Osteocyte (in vitro differentiated cells): ENCODE measurements around the gene COL4A4. TPM values are rescaled to one million over a fixed set of nuclear protein-coding genes. Genes with fewer than 3 reads are reported as not detected.

ENCODE experiments used
- DNase-seq: peaks from one replicate; pipeline ENCODE4 v3.0.0; 2021; ENCODE audit warnings: mixed read lengths; ENCODE audit not compliant: unreplicated experiment; ENCODE audit errors: extremely low spot score
- H3K27ac Mint-ChIP-seq: one replicate; pipeline ENCODE4 v1.8.0; 2021; ENCODE audit warnings: mild to moderate bottlenecking, mixed read lengths; ENCODE audit not compliant: unreplicated experiment
- H3K27me3 Mint-ChIP-seq: one replicate; pipeline ENCODE4 v1.8.0; 2021; ENCODE audit warnings: mixed read lengths; ENCODE audit not compliant: unreplicated experiment
- H3K36me3 Mint-ChIP-seq: one replicate; pipeline ENCODE4 v1.8.0; 2021; ENCODE audit warnings: mixed read lengths; ENCODE audit not compliant: unreplicated experiment
- H3K4me1 Mint-ChIP-seq: one replicate; pipeline ENCODE4 v1.8.0; 2021; ENCODE audit warnings: mixed read lengths; ENCODE audit not compliant: unreplicated experiment
- H3K4me3 Mint-ChIP-seq: one replicate; pipeline ENCODE4 v1.8.0; 2021; ENCODE audit warnings: mild to moderate bottlenecking, moderate library complexity, mixed read lengths; ENCODE audit not compliant: unreplicated experiment
- H3K9me3 Mint-ChIP-seq: one replicate; pipeline ENCODE4 v1.8.0; 2021; ENCODE audit warnings: mixed read lengths; ENCODE audit not compliant: unreplicated experiment
- total RNA-seq: library from RNA; stranded (reverse); gene quantifications from 2 replicates; pipeline ENCODE4 v1.2.1, GENCODE V29; 2021
- TF ChIP-seq, protein P1 (sequence below): fragments of 200-600 bp; sonication (generic); IDR thresholded peaks from 2 replicates; pipeline ENCODE4 v1.5.0; 2021; ENCODE audit warnings: antibody characterized with exemption, mild to moderate bottlenecking, moderate library complexity

The COL4A4 gene
- total RNA-seq, 1 donor from 2014 or later: 2.0 TPM

DNA sequence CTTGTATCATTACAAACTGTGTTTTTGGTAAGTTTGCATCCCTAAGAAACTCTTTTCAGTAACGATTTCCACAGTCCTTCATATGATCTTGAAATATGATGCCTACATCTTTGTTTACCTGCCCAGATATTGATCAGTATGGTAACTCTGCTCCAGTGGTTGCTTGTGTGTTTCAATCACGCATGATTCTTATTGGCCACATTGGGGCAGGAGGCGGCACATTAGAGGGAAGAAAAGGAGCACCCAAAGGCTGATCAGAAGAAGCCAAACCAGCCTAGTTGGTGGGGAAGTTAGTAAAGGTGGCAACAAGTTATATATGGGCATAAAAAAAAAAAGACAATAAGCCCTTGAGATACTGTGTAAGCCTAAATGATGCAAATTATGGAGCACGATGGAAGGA is 169.2 kb downstream of the COL4A4 start:
- TF ChIP-seq, protein P1, sequence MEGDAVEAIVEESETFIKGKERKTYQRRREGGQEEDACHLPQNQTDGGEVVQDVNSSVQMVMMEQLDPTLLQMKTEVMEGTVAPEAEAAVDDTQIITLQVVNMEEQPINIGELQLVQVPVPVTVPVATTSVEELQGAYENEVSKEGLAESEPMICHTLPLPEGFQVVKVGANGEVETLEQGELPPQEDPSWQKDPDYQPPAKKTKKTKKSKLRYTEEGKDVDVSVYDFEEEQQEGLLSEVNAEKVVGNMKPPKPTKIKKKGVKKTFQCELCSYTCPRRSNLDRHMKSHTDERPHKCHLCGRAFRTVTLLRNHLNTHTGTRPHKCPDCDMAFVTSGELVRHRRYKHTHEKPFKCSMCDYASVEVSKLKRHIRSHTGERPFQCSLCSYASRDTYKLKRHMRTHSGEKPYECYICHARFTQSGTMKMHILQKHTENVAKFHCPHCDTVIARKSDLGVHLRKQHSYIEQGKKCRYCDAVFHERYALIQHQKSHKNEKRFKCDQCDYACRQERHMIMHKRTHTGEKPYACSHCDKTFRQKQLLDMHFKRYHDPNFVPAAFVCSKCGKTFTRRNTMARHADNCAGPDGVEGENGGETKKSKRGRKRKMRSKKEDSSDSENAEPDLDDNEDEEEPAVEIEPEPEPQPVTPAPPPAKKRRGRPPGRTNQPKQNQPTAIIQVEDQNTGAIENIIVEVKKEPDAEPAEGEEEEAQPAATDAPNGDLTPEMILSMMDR: peak; percentile 19
- no peak for DNase-seq
- H3K36me3 Mint-ChIP-seq: peaks cover 22% of the 10 kb centered on the region

DNA sequence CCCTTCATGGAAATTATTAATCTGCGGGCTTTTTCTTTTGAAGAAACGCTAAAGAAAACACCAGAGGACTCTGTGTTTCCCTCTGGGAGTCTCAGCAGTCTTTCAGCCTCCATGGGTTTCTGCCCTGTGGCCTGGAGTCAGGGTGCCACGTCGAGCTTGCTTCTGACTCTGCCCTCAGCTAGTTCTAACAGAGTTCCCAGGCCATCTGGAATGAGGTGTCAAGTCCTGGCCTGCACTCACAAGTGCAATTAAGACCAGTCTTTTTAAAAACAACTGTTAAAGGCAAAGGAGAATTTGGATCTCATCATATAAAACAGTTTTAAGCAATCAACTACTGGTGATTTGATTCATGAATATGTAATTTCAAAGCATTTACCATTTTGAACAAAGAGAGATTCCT is 170.8 kb downstream of the COL4A4 start:
- Mint-ChIP-seq H3K27ac (no peak overlapping the region), H3K36me3 (peaks cover 14% of the 10 kb centered on the region), H3K27me3 (no peaks in the 10 kb centered on the region), H3K9me3 (no peaks in the 10 kb centered on the region), H3K4me1 (peaks cover 8% of the 10 kb centered on the region), H3K4me3 (no peak overlapping the region)
- no peak for DNase-seq
- TF ChIP-seq, protein P1: no peak

More for the DNA sequence above, 169.2 kb downstream of the COL4A4 start:
- Mint-ChIP-seq H3K4me3 (no peak overlapping the region), H3K4me1 (peaks cover 8% of the 10 kb centered on the region), H3K27ac (no peak overlapping the region), H3K9me3 (no peaks in the 10 kb centered on the region), H3K27me3 (no peaks in the 10 kb centered on the region)

DNA sequence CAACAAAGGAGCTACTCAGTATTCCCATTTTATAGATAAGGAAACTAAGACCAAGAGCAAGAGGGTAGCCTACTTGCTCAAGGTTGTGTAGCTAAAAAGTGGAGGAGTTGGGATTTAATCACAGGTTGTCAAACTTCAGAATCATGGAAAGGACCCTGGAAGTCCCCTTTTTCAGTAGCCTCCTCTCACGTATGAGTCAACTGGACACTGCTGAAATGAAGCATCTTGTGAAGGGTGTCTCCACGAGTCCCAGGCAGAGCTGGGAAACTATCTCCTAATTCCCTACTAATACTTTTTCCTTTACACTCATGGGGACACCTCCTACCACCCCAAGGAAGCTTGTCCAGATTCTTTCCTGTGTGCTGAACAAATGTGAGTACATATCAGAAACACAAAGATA is 172.3 kb downstream of the COL4A4 start:
- peaks cover 8% of the 10 kb centered on the region for H3K4me1 Mint-ChIP-seq
- TF ChIP-seq, protein P1: no peak
- H3K27ac Mint-ChIP-seq: no peak overlapping the region
- peaks cover 14% of the 10 kb centered on the region for H3K36me3 Mint-ChIP-seq
- no peak overlapping the region for H3K4me3 Mint-ChIP-seq
- H3K27me3 Mint-ChIP-seq: no peaks in the 10 kb centered on the region
- no peaks in the 10 kb centered on the region for H3K9me3 Mint-ChIP-seq
- DNase-seq: no peak

DNA sequence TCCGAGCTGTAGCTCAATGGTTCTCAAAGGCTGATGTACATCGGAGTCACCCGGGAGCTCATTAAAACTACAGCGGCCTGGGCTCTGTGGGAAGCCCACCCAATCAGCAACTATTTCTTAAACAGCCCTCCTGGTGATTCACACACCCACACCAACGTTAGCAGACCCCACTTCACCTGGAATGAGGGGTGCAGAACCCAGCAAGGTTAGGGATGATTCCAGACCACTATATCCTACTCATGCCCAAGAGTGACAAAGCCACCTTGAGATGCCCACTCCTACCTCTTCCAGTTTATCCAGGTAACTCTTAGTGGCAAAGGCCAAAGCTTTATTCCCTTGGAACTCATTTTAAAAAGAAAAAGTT is 178.4 kb downstream of the COL4A4 start:
- no peak for DNase-seq
- no peaks in the 10 kb centered on the region for H3K27me3 Mint-ChIP-seq
- no peak overlapping the region for H3K27ac Mint-ChIP-seq
- no peak overlapping the region for H3K4me3 Mint-ChIP-seq
- TF ChIP-seq, protein P1: no peak
- peaks cover 8% of the 10 kb centered on the region for H3K4me1 Mint-ChIP-seq
- H3K36me3 Mint-ChIP-seq: no peaks in the 10 kb centered on the region
- no peaks in the 10 kb centered on the region for H3K9me3 Mint-ChIP-seq

DNA sequence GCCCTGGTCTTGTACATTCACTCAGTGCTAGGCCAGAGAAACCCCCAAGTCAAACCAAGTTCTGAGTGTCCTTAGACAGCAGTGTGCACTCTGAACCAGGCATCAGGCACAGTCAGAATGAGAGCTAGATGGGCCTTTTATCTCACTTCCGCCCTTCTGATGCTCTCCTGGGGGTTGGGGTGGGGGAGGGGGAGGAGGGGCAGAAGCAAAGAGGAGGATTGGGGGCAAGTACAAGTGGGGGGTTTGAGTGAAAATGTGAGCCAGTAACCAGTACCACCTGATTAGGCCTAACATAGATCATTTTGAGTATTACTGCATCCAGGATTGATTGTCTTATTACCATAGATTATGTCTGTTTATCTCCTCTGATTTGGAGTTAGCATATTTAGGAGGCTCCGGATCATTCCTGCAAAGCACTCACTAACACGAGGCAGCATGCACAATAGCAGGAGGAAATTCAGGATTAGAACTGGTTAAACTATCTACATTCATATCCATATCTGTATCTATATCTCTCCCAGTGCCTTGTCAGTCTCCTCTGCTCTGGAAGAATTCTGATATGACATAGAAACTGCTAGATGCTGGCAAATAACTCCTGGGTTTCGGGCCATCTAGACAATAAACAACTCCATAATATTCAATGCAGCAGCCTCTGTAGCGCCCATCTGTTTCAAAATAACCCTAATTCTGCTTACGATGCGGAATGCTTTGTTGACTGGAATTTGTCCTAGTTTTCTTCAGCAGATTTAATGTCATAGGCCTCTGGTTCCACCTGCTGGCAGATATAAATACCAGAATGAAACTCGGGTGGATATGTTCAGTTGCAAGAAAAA is 179.0 kb downstream of the COL4A4 start:
- Mint-ChIP-seq H3K36me3 (no peaks in the 10 kb centered on the region), H3K27ac (no peak overlapping the region), H3K27me3 (no peaks in the 10 kb centered on the region), H3K4me1 (peaks cover 8% of the 10 kb centered on the region), H3K4me3 (no peak overlapping the region), H3K9me3 (no peaks in the 10 kb centered on the region)
- no peak for DNase-seq
- TF ChIP-seq, protein P1: peak; percentile 83
